ENCODE results near the gene MRPS7.

GRCh38 chr17:75271233-75271954, 9.7 kb downstream of the MRPS7 start:
- TF ChIP-seq GATA1 (IDR thresholded peaks at IDR 0.05; ENCODE audit: low read depth, low read length) (no peak), POLR2A (IDR thresholded peaks at IDR 0.05; ENCODE audit: low read length) (peak; percentile 69)
